T-cell (primary cell): ENCODE results near the gene C22orf15. TPM values are rescaled to one million over a fixed set of nuclear protein-coding genes. Genes with fewer than 3 reads are reported as not detected.

Experiments
- ATAC-seq, 4 experiments: fragments of 200-7000 bp in 3 of 4; fragments of 150-1000 bp in 1 of 4; cut with Tn5 transposase; replicated peaks in 1 of 4; 1 replicate in 3 of 4; 2 replicates in 1 of 4; pipeline ENCODE4 v1.10.0; 2021; ENCODE audit warnings: moderate library complexity in 3 of 4, mild to moderate bottlenecking in 2 of 4, moderate number of reproducible peaks in 1 of 4
- CTCF ChIA-PET, 2 donors: fragments of 300-600 bp; sonication (Branson Sonifier 250); formaldehyde crosslinking; loops; one replicate each; lab custom pipeline; 2022; ENCODE audit warnings: antibody characterized with exemption in 2 of 2; lab: Charles Lee
- POLR2A ChIA-PET, 2 donors: fragments of 300-600 bp; sonication (Branson Sonifier 250); formaldehyde crosslinking; loops; one replicate each; lab custom pipeline; 2022; ENCODE audit warnings: antibody characterized with exemption in 2 of 2; lab: Charles Lee
- DNase-seq, 35 experiments: peaks; one replicate each; pipeline versions ENCODE4 v3.0.0 to v3.0.0-alpha.2; 2013 to 2023
- H3K27ac ChIP-seq: one replicate; pipeline ENCODE4 v1.5.1; 2013; ENCODE audit warnings: low read length
- H3K27me3 ChIP-seq, 2 experiments: replicated peaks in 1 of 2; 1 replicate in 1 of 2; 2 replicates in 1 of 2; pipeline versions ENCODE4 v1.6.1 to v1.7.0; 2013; ENCODE audit warnings: low read length in 1 of 2, mixed read lengths in 1 of 2; ENCODE audit not compliant: control insufficient read depth in 2 of 2, insufficient read depth in 2 of 2; ENCODE audit errors: extremely low read depth in 1 of 2
- H3K36me3 ChIP-seq, 2 donors: 1 replicate in 1 of 2; 2 replicates in 1 of 2; pipeline versions ENCODE4 v1.6.1 to v1.7.0; 2013; ENCODE audit warnings: low read length in 1 of 2; ENCODE audit not compliant: control insufficient read depth in 2 of 2, insufficient read depth in 1 of 2; ENCODE audit errors: extremely low read depth in 1 of 2
- H3K4me1 ChIP-seq, 2 experiments: 1 replicate in 1 of 2; 2 replicates in 1 of 2; pipeline versions ENCODE4 v1.6.1 to v1.7.0; 2013; ENCODE audit warnings: low read length in 2 of 2, mixed read lengths in 1 of 2; ENCODE audit not compliant: insufficient read depth in 2 of 2, control insufficient read depth in 1 of 2; ENCODE audit errors: extremely low read depth in 1 of 2
- H3K4me3 ChIP-seq, 2 donors: 1 replicate in 1 of 2; 2 replicates in 1 of 2; pipeline versions ENCODE4 v1.5.1 to v1.7.0; 2013; ENCODE audit warnings: mild to moderate bottlenecking in 2 of 2, low read length in 1 of 2, moderate library complexity in 1 of 2; ENCODE audit not compliant: control insufficient read depth in 1 of 2; ENCODE audit errors: extremely low read depth in 1 of 2
- H3K9me3 ChIP-seq: 2 replicates; pipeline ENCODE4 v1.7.0; 2013
- H3K27ac Mint-ChIP-seq, 2 donors: one replicate each; pipeline ENCODE4 v1.8.0; 2020 to 2021; ENCODE audit warnings: mild to moderate bottlenecking in 2 of 2, mixed read lengths in 2 of 2
- H3K27me3 Mint-ChIP-seq, 2 donors: one replicate each; pipeline ENCODE4 v1.8.0; 2021 to 2022; ENCODE audit warnings: mixed read lengths in 2 of 2
- H3K36me3 Mint-ChIP-seq: one replicate; pipeline ENCODE4 v1.8.0; 2021; ENCODE audit warnings: mixed read lengths
- H3K4me1 Mint-ChIP-seq, 3 donors: one replicate each; pipeline ENCODE4 v1.8.0; 2020 to 2022; ENCODE audit warnings: mixed read lengths in 3 of 3, mild to moderate bottlenecking in 1 of 3
- H3K4me3 Mint-ChIP-seq, 3 donors: one replicate each; pipeline ENCODE4 v1.8.0; 2020 to 2022; ENCODE audit warnings: mild to moderate bottlenecking in 3 of 3, mixed read lengths in 3 of 3, moderate library complexity in 3 of 3
- H3K9me3 Mint-ChIP-seq, 3 donors: one replicate each; pipeline ENCODE4 v1.8.0; 2020 to 2022; ENCODE audit warnings: mixed read lengths in 3 of 3
- WGBS: methylation state at CpG from one replicate; pipeline ENCODE4 v1.1.5; 2013; ENCODE audit warnings: missing lambda C conversion rate; ENCODE audit not compliant: insufficient coverage; 5-methylcytosine and 5-hydroxymethylcytosine counted together
- total RNA-seq, 35 experiments: library from RNA in 6 of 35; stranded (reverse) in 6 of 35; fragments of 120-200 nt in 1 of 35; gene quantifications; one replicate each; pipeline versions ENCODE4 v1.2.1 to v1.2.4 and lab custom pipeline; 2013 to 2026

C22orf15 gene
- total RNA-seq, 5 donors from 2014 or later (not counting 1 experiment from before 2014, with no cell fraction given), result 0.58 to 2.2 (median 1.9) TPM

DNA sequence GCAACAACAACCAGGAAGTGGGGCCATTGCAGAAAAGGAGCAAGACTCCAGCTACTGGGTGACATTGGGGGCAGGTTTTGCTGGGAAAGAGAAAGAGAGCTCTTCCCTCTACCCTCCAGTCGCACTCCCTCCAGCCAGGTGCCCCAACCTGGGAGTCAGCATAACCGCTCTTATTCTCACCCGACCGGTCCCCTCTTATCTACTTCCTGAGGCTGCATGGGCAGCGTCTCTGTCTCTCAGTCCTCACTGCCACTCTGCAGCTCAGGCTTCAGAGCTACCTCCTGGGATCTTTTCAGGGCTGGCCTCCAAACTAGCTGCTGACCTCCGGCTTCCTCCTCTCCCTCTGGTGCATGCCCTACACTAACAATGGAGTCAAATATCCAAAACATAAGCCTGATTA lies 17.0 kb upstream of the C22orf15 start:
- no peaks in the 10 kb centered on the region for H3K27me3 Mint-ChIP-seq
- no peak for DNase-seq
- H3K4me1 Mint-ChIP-seq, result peaks cover 9 to 13% (median 12%) of the 10 kb centered on the region in 3 donors
- POLR2A ChIA-PET, result no interaction called here
- no peak for ATAC-seq
- Histone ChIP-seq H3K9me3 (no peaks in the 10 kb centered on the region), H3K4me1 (peaks cover 2 to 11% of the 10 kb centered on the region in 2 experiments), H3K27me3 (no peaks in the 10 kb centered on the region), H3K27ac (no peak overlapping the region), H3K36me3 (peaks cover 4 to 17% of the 10 kb centered on the region in 2 donors), H3K4me3 (no peak overlapping the region)
- H3K36me3 Mint-ChIP-seq, result peaks cover 22% of the 10 kb centered on the region
- H3K9me3 Mint-ChIP-seq, result peaks cover 0 to 11% (median 6%) of the 10 kb centered on the region in 3 donors
- WGBS, result 92% methylated on average over 5 of the region's 6 CpGs
- H3K27ac Mint-ChIP-seq, result peak overlapping the region in 1 of 2 donors; percentile 28
- CTCF ChIA-PET, result interaction anchor here in 1 of 2 donors (0.6 kb wide), 1 partner anchor 52 kb away, joined by 3 read pairs; no protein-coding TSS in a partner anchor
- no peak overlapping the region for H3K4me3 Mint-ChIP-seq

DNA sequence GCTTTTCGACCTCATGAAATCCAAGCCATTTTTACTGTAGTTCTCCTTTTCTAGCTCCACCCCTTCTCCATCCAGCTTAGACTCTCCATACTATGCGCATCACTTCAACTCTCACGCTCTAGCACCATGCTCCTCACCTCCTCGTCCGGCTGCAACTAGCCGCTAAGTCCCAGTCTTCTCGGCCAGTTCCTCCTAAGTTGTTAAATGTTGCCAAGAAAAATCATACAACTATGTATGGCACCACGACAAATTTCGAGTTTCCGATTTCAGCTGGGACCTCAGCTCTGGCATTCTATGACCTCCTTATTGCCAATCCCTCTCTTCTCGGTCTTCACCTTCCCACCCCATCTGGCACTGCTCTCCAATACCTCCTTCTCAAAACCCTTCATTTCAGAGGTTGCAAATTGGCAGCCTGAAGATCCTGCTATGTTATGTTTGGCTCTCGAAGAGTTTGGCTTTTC lies 12.9 kb upstream of the C22orf15 start:
- WGBS, result 96% methylated on average over 11 of the region's 12 CpGs
- Mint-ChIP-seq H3K27ac (no peak overlapping the region), H3K4me1 (peaks cover 9 to 19% (median 13%) of the 10 kb centered on the region in 3 donors), H3K27me3 (no peaks in the 10 kb centered on the region), H3K36me3 (peaks cover 4% of the 10 kb centered on the region), H3K4me3 (peak overlapping the region; percentile 73 to 79 (median 78)), H3K9me3 (peaks cover 0 to 3% (median 0%) of the 10 kb centered on the region in 3 donors)
- no peak overlapping the region for H3K4me3 ChIP-seq
- POLR2A ChIA-PET, result no interaction called here
- DNase-seq, result no peak
- no peak overlapping the region for H3K27ac ChIP-seq
- peaks cover 0 to 1% of the 10 kb centered on the region in 2 donors for H3K36me3 ChIP-seq
- CTCF ChIA-PET, result no interaction called here
- no peak for ATAC-seq
- H3K4me1 ChIP-seq, result peaks cover 7 to 19% of the 10 kb centered on the region in 2 experiments
- peaks cover 0 to 2% of the 10 kb centered on the region in 2 experiments for H3K27me3 ChIP-seq
- H3K9me3 ChIP-seq, result no peaks in the 10 kb centered on the region

DNA sequence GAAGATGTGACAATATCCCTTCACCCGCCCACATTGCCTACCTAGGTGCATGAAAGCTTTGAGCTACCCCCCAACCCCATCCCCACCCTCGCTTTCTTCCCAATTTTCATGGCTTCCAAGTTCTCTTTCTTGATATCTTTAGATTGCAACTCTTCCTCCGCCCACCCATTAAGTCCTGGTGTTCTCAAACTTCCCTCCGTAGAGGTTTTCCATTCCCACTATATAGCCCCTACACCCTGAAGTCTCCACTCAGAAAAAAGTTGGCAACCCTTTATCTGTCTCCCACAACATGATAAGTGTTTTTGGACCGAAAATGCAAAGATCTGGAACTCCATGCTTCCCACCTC lies 12.4 kb upstream of the C22orf15 start:
- peak overlapping the region; percentile 51 for H3K27ac ChIP-seq
- H3K27me3 Mint-ChIP-seq, result no peaks in the 10 kb centered on the region
- H3K4me1 Mint-ChIP-seq, result peaks cover 9 to 19% (median 13%) of the 10 kb centered on the region in 3 donors
- DNase-seq (no peak), ATAC-seq (no peak)
- peak overlapping the region; percentile 57 to 71 for H3K27ac Mint-ChIP-seq
- H3K36me3 Mint-ChIP-seq, result no peaks in the 10 kb centered on the region
- peaks cover 7 to 19% of the 10 kb centered on the region in 2 experiments for H3K4me1 ChIP-seq
- 48% methylated on average over 5 of the region's 5 CpGs for WGBS
- POLR2A ChIA-PET, result interaction anchor here in 1 of 2 donors (0.7 kb wide), 1 partner anchor 404 kb away, joined by 4 read pairs; no protein-coding TSS in a partner anchor
- no peaks in the 10 kb centered on the region for H3K9me3 Mint-ChIP-seq
- peak overlapping the region; percentile 73 to 79 (median 78) for H3K4me3 Mint-ChIP-seq
- CTCF ChIA-PET, result interaction anchor here in 1 of 2 donors (0.6 to 1.7 kb wide), 3 partner anchors 17 to 118 kb away, joined by 3 read pairs; partner anchors contain the start of gene CHCHD10
- peak overlapping the region; percentile 57 to 71 for H3K4me3 ChIP-seq
- H3K36me3 ChIP-seq, result no peaks in the 10 kb centered on the region
- H3K27me3 ChIP-seq, result peaks cover 0 to 2% of the 10 kb centered on the region in 2 experiments
- no peaks in the 10 kb centered on the region for H3K9me3 ChIP-seq

DNA sequence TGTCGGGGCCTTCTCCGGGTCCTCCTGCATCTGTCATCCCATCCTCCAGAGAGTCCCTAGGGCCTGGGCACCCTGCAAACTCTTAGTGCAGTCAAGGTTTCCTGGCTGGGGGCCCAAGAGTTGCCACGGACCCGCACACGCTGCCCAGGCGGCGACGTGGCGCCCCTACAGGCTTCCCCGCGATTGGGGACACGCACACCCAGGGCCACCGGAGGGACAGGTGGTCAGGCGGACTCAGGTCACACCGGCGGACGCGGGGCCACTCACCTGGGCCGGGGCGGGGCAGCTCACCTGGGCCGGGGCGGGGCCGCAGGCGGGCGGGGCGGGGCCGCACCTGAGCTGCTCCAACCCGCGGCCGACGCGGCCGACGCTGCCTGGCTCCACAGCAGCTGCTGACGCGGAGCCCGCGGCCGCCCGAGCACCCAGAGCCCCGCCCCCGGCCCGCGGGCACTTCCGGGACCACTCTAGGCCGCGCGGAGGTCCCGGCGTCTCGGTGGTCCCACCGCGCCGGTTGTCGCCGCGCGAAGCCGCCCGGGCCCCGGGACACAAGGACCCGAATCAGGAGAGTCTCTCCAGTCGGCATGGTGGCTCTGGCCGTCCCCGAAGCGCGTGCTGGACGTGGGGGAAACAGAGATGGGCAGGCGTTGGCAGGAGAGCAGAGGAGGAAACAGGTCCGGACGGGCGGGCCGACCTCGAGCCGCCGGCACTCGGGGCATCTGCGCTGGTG lies 11.9 kb upstream of the C22orf15 start, which contains the start of gene ZNF70:
TSS of gene ZNF70 (minus strand) at position 399 of the 727 bp plus-strand sequence. CDS start 5,972 bp downstream, outside the sequence.
- no peaks in the 10 kb centered on the region for H3K9me3 Mint-ChIP-seq
- no peaks in the 10 kb centered on the region for H3K36me3 ChIP-seq
- peak within 1 kb of the TSS; percentile 77 to 79 (median 78) for H3K4me3 Mint-ChIP-seq
- peak within 1 kb of the TSS; percentile 57 to 71 for H3K27ac Mint-ChIP-seq
- CTCF ChIA-PET, result interaction anchor here in 1 of 2 donors (0.6 to 1.7 kb wide), 3 partner anchors 17 to 118 kb away, joined by 3 read pairs; partner anchors contain the start of gene CHCHD10
- H3K27me3 ChIP-seq, result peaks cover 0 to 2% of the 10 kb centered on the region in 2 experiments
- peaks cover 9 to 19% (median 13%) of the 10 kb centered on the region in 3 donors for H3K4me1 Mint-ChIP-seq
- peak within 1 kb of the TSS; percentile 68 for H3K27ac ChIP-seq
- ATAC-seq (peak; percentile 99 to 100 (median 100)), DNase-seq (peak; percentile 73 to 93 (median 85))
- no peaks in the 10 kb centered on the region for H3K36me3 Mint-ChIP-seq
- H3K27me3 Mint-ChIP-seq, result no peaks in the 10 kb centered on the region
- no peaks in the 10 kb centered on the region for H3K9me3 ChIP-seq
- H3K4me3 ChIP-seq, result peak within 1 kb of the TSS; percentile 75 to 87
- H3K4me1 ChIP-seq, result peaks cover 7 to 19% of the 10 kb centered on the region in 2 experiments
- WGBS, result under 1% methylated on average over 72 of the region's 78 CpGs
- POLR2A ChIA-PET, result interaction anchor here in 1 of 2 donors (0.7 kb wide), 1 partner anchor 403 kb away, joined by 4 read pairs; no protein-coding TSS in a partner anchor

DNA sequence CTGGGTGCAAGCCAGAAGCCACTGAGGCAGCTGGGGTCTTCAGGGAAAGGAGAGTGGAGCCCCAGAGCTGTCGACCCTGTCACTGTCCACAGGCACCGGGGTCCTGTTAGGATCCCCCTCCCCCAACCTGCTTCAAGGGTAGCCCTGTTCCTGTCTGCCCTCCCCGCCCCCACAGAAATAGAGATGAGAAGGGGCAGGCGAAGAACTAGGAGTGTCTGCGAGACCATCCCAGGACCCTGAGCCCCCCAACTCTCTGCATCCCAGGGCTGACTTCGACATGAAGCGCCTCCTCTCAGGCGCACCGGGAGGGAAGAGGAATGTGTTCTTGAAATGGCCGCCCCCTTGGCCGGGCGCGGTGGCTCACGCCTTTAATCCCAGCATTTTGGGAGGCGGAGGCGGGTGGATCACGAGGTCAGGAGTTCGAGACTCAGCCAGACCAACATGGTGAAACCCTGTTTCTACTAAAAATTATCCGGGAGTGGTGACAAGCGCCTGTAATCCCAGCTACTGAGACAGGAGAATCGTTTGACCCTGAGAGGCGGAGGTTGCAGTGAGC lies 11.3 kb upstream of the C22orf15 start:
- H3K27me3 ChIP-seq, result peaks cover 0 to 2% of the 10 kb centered on the region in 2 experiments
- H3K4me1 ChIP-seq, result peaks cover 7 to 19% of the 10 kb centered on the region in 2 experiments
- peak overlapping the region; percentile 77 to 79 (median 78) for H3K4me3 Mint-ChIP-seq
- no peaks in the 10 kb centered on the region for H3K36me3 Mint-ChIP-seq
- DNase-seq (peak in 1 of 35 experiments; percentile 21), ATAC-seq (peak; percentile 10 to 23 (median 12))
- H3K36me3 ChIP-seq, result no peaks in the 10 kb centered on the region
- WGBS, result 65% methylated on average over 17 of the region's 22 CpGs
- no peaks in the 10 kb centered on the region for H3K9me3 ChIP-seq
- peak overlapping the region; percentile 46 to 52 for H3K27ac Mint-ChIP-seq
- CTCF ChIA-PET, result interaction anchor here in 1 of 2 donors (0.9 to 1.7 kb wide), 2 partner anchors 16 to 19 kb away, joined by 3 read pairs; partner anchors contain the start of gene CHCHD10
- peak overlapping the region; percentile 68 for H3K27ac ChIP-seq
- H3K9me3 Mint-ChIP-seq, result no peaks in the 10 kb centered on the region
- peak overlapping the region; percentile 75 to 87 for H3K4me3 ChIP-seq
- H3K4me1 Mint-ChIP-seq, result peaks cover 9 to 19% (median 13%) of the 10 kb centered on the region in 3 donors
- POLR2A ChIA-PET, result no interaction called here
- no peaks in the 10 kb centered on the region for H3K27me3 Mint-ChIP-seq
